ENCODE data around the gene PDPN. TPM values are rescaled to one million over a fixed set of nuclear protein-coding genes. Genes with fewer than 3 reads are reported as not detected.

PDPN gene
- total RNA-seq, 2 experiments from 2014 or later = not detected

- no peaks in the 10 kb centered on the region for H3K36me3 ChIP-seq (ENCODE audit: insufficient read depth, low read length)
- Mint-ChIP-seq H3K27me3 (peaks cover 17% of the 10 kb centered on the region), H3K4me1 (ENCODE audit: low read depth) (no peaks in the 10 kb centered on the region), H3K9me3 (no peaks in the 10 kb centered on the region), H3K27ac (no peak overlapping the region), H3K36me3 (ENCODE audit: low read depth) (no peaks in the 10 kb centered on the region), H3K4me3 (no peak overlapping the region)
- no peaks in the 10 kb centered on the region for H3K9me3 ChIP-seq (ENCODE audit: control insufficient read depth in 1 of 2, insufficient read depth in 1 of 2, low read length in 2 of 2)
- no peak for ATAC-seq (ENCODE audit: poor library complexity)
- ChIA-PET CTCF (no interaction called here), POLR2A (no interaction called here)
- TF ChIP-seq CTCF (IDR thresholded peaks at IDR 0.05) = no peak
- H3K27ac ChIP-seq (ENCODE audit: low read depth in 1 of 2, low read length in 2 of 2) = no peak overlapping the region
- DNase-seq = no peak
- intact Hi-C loops (cut with DNase I, micrococcal nuclease) = no loop called here
- no peak overlapping the region for H3K4me3 ChIP-seq (ENCODE audit: low read length)
- peaks cover 0 to 3% of the 10 kb centered on the region in 2 experiments for H3K27me3 ChIP-seq (ENCODE audit: control insufficient read depth in 1 of 2, insufficient read depth in 2 of 2, low read length in 2 of 2)
- no peaks in the 10 kb centered on the region for H3K4me1 ChIP-seq (ENCODE audit: insufficient read depth, low read length)
Measured at GRCh38 chr1:13546791-13547190, 36.8 kb upstream of the PDPN start.

- H3K36me3 ChIP-seq (ENCODE audit: insufficient read depth, low read length) = no peaks in the 10 kb centered on the region
- Mint-ChIP-seq H3K4me1 (ENCODE audit: low read depth) (no peaks in the 10 kb centered on the region), H3K27me3 (peaks cover 17% of the 10 kb centered on the region), H3K4me3 (no peak overlapping the region), H3K27ac (no peak overlapping the region), H3K9me3 (no peaks in the 10 kb centered on the region), H3K36me3 (ENCODE audit: low read depth) (no peaks in the 10 kb centered on the region)
- ChIA-PET POLR2A (no interaction called here), CTCF (no interaction called here)
- DNase-seq (no peak), ATAC-seq (ENCODE audit: poor library complexity) (no peak)
- H3K9me3 ChIP-seq (ENCODE audit: control insufficient read depth in 1 of 2, insufficient read depth in 1 of 2, low read length in 2 of 2) = no peaks in the 10 kb centered on the region
- TF ChIP-seq CTCF (IDR thresholded peaks at IDR 0.05) = no peak
- intact Hi-C loops (cut with DNase I, micrococcal nuclease) = no loop called here
- H3K27ac ChIP-seq (ENCODE audit: low read depth in 1 of 2, low read length in 2 of 2) = no peak overlapping the region
- H3K4me3 ChIP-seq (ENCODE audit: low read length) = no peak overlapping the region
- no peaks in the 10 kb centered on the region for H3K4me1 ChIP-seq (ENCODE audit: insufficient read depth, low read length)
- H3K27me3 ChIP-seq (ENCODE audit: control insufficient read depth in 1 of 2, insufficient read depth in 2 of 2, low read length in 2 of 2) = peaks cover 0 to 3% of the 10 kb centered on the region in 2 experiments
Measured at GRCh38 chr1:13548281-13548680, 35.4 kb upstream of the PDPN start.

GRCh38 chr1:13549021-13549420 is 34.6 kb upstream of the PDPN start:
- intact Hi-C loops (cut with DNase I, micrococcal nuclease) = no loop called here
- no peaks in the 10 kb centered on the region for H3K4me1 Mint-ChIP-seq (ENCODE audit: low read depth)
- Histone ChIP-seq H3K27me3 (ENCODE audit: control insufficient read depth in 1 of 2, insufficient read depth in 2 of 2, low read length in 2 of 2) (peaks cover 0 to 3% of the 10 kb centered on the region in 2 experiments), H3K36me3 (ENCODE audit: insufficient read depth, low read length) (no peaks in the 10 kb centered on the region), H3K4me1 (ENCODE audit: insufficient read depth, low read length) (no peaks in the 10 kb centered on the region), H3K9me3 (ENCODE audit: control insufficient read depth in 1 of 2, insufficient read depth in 1 of 2, low read length in 2 of 2) (no peaks in the 10 kb centered on the region), H3K27ac (ENCODE audit: low read depth in 1 of 2, low read length in 2 of 2) (no peak overlapping the region), H3K4me3 (ENCODE audit: low read length) (no peak overlapping the region)
- CTCF ChIA-PET = no interaction called here
- TF ChIP-seq CTCF (IDR thresholded peaks at IDR 0.05) = no peak
- DNase-seq (no peak), ATAC-seq (ENCODE audit: poor library complexity) (no peak)
- no peaks in the 10 kb centered on the region for H3K36me3 Mint-ChIP-seq (ENCODE audit: low read depth)
- POLR2A ChIA-PET = no interaction called here
- peaks cover 17% of the 10 kb centered on the region for H3K27me3 Mint-ChIP-seq
- H3K4me3 Mint-ChIP-seq = no peak overlapping the region
- no peak overlapping the region for H3K27ac Mint-ChIP-seq
- no peaks in the 10 kb centered on the region for H3K9me3 Mint-ChIP-seq

Data from CD4-positive, alpha-beta T cell (primary cell).